ENCODE results near the gene LMNTD2.

LMNTD2 gene

GRCh38 chr11:538431-539051 is 22.0 kb downstream of the LMNTD2 start:
- no peak for TF ChIP-seq TAF1 (IDR thresholded peaks at IDR 0.05; ENCODE audit: low read depth)
- no peak for TF ChIP-seq ZBTB7A (IDR thresholded peaks at IDR 0.05; ENCODE audit: low read depth)
- no peak for TF ChIP-seq TCF12 (IDR thresholded peaks at IDR 0.05; ENCODE audit: low read depth)
- TF ChIP-seq EP300 (IDR thresholded peaks at IDR 0.05; ENCODE audit: borderline replicate concordance): no peak
- TF ChIP-seq TEAD4 (IDR thresholded peaks at IDR 0.05): no peak
- no peak for TF ChIP-seq EGR1 (IDR thresholded peaks at IDR 0.05)
- TF ChIP-seq CREB1 (IDR thresholded peaks at IDR 0.05; ENCODE audit: low read depth): no peak
- TF ChIP-seq MAX (IDR thresholded peaks at IDR 0.05): no peak
- TF ChIP-seq NFIC (IDR thresholded peaks at IDR 0.05): no peak
- TF ChIP-seq, protein P1, sequence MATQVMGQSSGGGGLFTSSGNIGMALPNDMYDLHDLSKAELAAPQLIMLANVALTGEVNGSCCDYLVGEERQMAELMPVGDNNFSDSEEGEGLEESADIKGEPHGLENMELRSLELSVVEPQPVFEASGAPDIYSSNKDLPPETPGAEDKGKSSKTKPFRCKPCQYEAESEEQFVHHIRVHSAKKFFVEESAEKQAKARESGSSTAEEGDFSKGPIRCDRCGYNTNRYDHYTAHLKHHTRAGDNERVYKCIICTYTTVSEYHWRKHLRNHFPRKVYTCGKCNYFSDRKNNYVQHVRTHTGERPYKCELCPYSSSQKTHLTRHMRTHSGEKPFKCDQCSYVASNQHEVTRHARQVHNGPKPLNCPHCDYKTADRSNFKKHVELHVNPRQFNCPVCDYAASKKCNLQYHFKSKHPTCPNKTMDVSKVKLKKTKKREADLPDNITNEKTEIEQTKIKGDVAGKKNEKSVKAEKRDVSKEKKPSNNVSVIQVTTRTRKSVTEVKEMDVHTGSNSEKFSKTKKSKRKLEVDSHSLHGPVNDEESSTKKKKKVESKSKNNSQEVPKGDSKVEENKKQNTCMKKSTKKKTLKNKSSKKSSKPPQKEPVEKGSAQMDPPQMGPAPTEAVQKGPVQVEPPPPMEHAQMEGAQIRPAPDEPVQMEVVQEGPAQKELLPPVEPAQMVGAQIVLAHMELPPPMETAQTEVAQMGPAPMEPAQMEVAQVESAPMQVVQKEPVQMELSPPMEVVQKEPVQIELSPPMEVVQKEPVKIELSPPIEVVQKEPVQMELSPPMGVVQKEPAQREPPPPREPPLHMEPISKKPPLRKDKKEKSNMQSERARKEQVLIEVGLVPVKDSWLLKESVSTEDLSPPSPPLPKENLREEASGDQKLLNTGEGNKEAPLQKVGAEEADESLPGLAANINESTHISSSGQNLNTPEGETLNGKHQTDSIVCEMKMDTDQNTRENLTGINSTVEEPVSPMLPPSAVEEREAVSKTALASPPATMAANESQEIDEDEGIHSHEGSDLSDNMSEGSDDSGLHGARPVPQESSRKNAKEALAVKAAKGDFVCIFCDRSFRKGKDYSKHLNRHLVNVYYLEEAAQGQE (IDR thresholded peaks at IDR 0.05; ENCODE audit: low read depth): no peak
- TF ChIP-seq FOXM1 (IDR thresholded peaks at IDR 0.05; ENCODE audit: borderline replicate concordance, low read depth): no peak
- TF ChIP-seq YY1 (IDR thresholded peaks at IDR 0.05; ENCODE audit: low read depth): no peak
- TF ChIP-seq, protein P2, sequence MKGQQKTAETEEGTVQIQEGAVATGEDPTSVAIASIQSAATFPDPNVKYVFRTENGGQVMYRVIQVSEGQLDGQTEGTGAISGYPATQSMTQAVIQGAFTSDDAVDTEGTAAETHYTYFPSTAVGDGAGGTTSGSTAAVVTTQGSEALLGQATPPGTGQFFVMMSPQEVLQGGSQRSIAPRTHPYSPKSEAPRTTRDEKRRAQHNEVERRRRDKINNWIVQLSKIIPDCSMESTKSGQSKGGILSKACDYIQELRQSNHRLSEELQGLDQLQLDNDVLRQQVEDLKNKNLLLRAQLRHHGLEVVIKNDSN (IDR thresholded peaks at IDR 0.05): no peak
- no peak for TF ChIP-seq CEBPB (IDR thresholded peaks at IDR 0.05)
- TF ChIP-seq RAD21 (IDR thresholded peaks at IDR 0.05; ENCODE audit: low read depth): no peak

GRCh38 chr11:537622-538430 is 22.7 kb downstream of the LMNTD2 start:
- no peak for TF ChIP-seq FOXM1 (IDR thresholded peaks at IDR 0.05; ENCODE audit: borderline replicate concordance, low read depth)
- TF ChIP-seq TEAD4 (IDR thresholded peaks at IDR 0.05): no peak
- no peak for TF ChIP-seq NFIC (IDR thresholded peaks at IDR 0.05)
- 0 out of 2 replicates have a peak, but pooled peaks have one; percentile 52 for TF ChIP-seq ZBTB7A (IDR thresholded peaks at IDR 0.05; ENCODE audit: low read depth)

DNA sequence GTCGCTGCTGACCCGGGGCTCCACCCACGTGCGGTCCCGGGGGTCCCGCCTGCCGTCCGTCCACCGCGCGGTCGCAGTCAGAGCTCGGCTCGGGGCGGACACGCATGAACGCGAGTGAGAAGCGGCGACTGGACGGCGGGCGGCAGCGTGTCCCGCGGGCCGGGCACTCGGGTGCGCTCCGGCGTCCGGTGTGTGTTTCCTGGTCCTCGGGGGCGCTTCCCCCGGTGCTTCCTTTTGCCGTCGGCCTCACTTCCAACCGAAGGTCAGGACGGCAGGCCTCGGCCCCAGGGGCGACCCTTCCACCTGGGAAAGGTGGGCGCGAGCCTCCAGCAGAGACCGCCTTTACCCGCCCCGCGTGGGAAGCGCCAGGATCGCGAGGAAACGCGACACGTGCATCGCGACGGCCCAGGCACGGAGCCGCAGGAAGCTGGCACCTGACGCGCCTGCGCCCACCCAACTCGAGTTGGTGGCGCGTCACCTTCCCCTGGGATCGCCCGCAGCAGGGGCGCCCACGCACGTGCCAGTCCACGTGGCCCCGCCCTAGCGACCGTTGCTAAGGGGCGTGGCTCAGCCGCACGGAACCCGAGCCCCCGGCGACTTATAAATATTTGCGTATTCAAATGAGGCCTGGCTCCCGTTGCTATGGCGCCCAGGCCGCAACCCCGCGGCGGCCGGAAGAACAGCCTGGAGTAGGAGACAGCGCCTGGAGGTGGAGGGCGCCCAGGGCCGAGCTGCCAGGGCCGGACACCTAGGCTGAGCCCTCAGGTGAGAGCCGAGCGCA is 23.5 kb downstream of the LMNTD2 start, which contains the start of gene LRRC56:
Gene LRRC56, plus strand, starts transcription at position 687 of the 781 bp plus-strand sequence. CDS start 3,158 bp downstream, outside the sequence.
- TF ChIP-seq TCF12 (IDR thresholded peaks at IDR 0.05; ENCODE audit: low read depth) (peak; percentile 52; the same call in 1 of the 2 replicates), MAX (IDR thresholded peaks at IDR 0.05) (peak; percentile 98), CEBPB (IDR thresholded peaks at IDR 0.05) (no peak), EP300 (IDR thresholded peaks at IDR 0.05; ENCODE audit: borderline replicate concordance) (peak; percentile 43; the same call in 1 of the 2 replicates), ZBTB7A (IDR thresholded peaks at IDR 0.05; ENCODE audit: low read depth) (peak; percentile 56; the same call in 1 of the 2 replicates), RAD21 (IDR thresholded peaks at IDR 0.05; ENCODE audit: low read depth) (no peak; the same call in 1 of the 2 replicates), NFIC (IDR thresholded peaks at IDR 0.05) (peak; percentile 33; the same call in 1 of the 2 replicates), YY1 (IDR thresholded peaks at IDR 0.05; ENCODE audit: low read depth) (no peak), EGR1 (IDR thresholded peaks at IDR 0.05) (peak; percentile 96), TAF1 (IDR thresholded peaks at IDR 0.05; ENCODE audit: low read depth) (peak; percentile 54; the same call in 1 of the 2 replicates), FOXM1 (IDR thresholded peaks at IDR 0.05; ENCODE audit: borderline replicate concordance, low read depth) (peak; percentile 62; the same call in 1 of the 2 replicates), CREB1 (IDR thresholded peaks at IDR 0.05; ENCODE audit: low read depth) (no peak), TEAD4 (IDR thresholded peaks at IDR 0.05) (peak; percentile 34)
- TF ChIP-seq, protein P2 (IDR thresholded peaks at IDR 0.05): peak; percentile 94
- TF ChIP-seq, protein P1 (IDR thresholded peaks at IDR 0.05; ENCODE audit: low read depth): no peak

DNA sequence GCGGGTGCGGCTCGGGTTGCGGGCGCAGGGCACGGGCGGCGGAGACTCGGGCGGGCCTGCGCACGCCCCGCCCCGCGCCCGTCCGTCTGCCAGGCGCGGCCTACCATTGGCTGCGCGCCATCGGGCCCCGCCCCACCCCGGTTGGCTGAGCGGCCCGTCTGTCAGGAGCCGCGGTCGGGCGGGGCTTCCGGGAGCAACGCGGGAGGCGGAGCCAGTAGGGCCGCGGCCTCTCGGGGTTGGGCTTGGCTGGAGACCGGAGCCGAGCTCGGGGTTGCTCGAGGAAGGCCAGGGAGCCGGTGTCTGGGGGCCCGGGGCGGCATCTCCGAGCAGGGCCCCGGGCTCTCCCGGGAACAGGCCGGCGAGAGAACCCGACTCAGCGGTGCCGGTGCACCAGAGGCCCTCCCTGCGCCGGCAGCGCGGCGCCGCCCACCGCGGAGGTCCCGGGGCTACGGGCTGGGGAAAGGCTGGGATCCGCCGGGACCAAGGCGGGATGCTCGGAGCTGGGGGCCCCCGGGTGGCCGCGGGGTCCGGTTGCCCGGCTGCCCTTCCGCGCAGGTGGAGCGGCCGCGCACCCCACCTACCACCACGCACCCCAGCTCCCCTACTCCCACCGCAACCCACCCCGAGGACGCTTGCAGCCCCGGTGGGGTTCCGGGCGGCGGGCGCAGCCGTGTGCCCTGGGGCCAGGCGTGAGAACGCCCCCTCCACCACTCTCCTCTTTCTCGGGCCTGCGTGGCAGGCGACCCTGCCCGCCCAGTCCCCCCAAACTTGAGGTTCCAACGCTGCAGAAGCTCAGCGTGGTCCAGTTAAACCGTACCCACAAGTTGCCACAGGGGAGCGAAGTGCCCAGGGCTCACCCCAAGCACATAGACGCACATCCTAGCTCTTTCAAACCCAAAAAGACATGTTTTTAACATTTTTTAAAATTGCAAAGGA is 24.8 kb downstream of the LMNTD2 start, which contains the start of gene HRAS:
Gene HRAS, minus strand, starts transcription at position 58 of the 936 bp plus-strand sequence.
- TF ChIP-seq MAX (IDR thresholded peaks at IDR 0.05) (peak; percentile 24), TEAD4 (IDR thresholded peaks at IDR 0.05) (no peak), TCF12 (IDR thresholded peaks at IDR 0.05; ENCODE audit: low read depth) (no peak), EGR1 (IDR thresholded peaks at IDR 0.05) (no peak), EP300 (IDR thresholded peaks at IDR 0.05; ENCODE audit: borderline replicate concordance) (no peak), ZBTB7A (IDR thresholded peaks at IDR 0.05; ENCODE audit: low read depth) (peak; percentile 79; the same call in 1 of the 2 replicates), TAF1 (IDR thresholded peaks at IDR 0.05; ENCODE audit: low read depth) (peak; percentile 66; the same call in 1 of the 2 replicates)
- TF ChIP-seq, protein P2 (IDR thresholded peaks at IDR 0.05): no peak
